ENCODE data around the gene TFEB. TPM values are rescaled to one million over a fixed set of nuclear protein-coding genes. Genes with fewer than 3 reads are reported as not detected.

The TFEB gene
- total and polyA plus RNA-seq, 2 of the 8 experiments (the other 6 are each of a cell fraction or from before 2014, with no cell fraction given): 2.3 to 6.7 TPM

- TF ChIP-seq CEBPB (IDR thresholded peaks at IDR 0.05; ENCODE audit: low read depth, low read length): no peak
These were observed 18.0 kb downstream of the TFEB start (continued) for GRCh38 chr6:41717392-41717736.
